ENCODE results near the gene MGAT5.

- TF ChIP-seq CTCF (IDR thresholded peaks at IDR 0.05; ENCODE audit: low read depth, low read length) (no peak), EZH2phosphoT487 (IDR thresholded peaks at IDR 0.05; ENCODE audit: low read depth) (no peak)
Observed at GRCh38 chr2:134305109-134305491, 51.2 kb downstream of the MGAT5 start.

All from OCI-LY3 (cell line).